ENCODE data around the gene GRXCR2.

DNA sequence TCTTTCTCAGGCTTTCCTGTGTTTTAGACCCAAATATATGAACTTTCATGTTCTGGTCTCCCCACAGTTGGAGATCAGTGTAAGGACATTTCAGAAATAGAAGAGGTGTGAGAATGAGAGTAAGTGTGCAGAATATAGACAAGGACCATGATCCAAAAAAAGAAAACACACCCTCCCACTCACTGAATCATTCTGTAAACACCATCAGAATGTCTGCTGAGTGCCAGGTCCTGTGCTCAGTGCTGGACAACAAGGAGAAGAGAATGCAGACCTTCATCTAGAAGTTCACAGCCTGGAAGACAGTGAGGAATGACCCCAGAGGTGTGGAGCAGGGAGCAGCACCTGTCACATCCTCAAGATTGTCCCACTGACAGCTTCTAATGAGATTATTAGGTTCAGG is 44.5 kb upstream of the GRXCR2 start:
- TF ChIP-seq REST (IDR thresholded peaks at IDR 0.05; ENCODE audit: borderline replicate concordance), result no peak
- no peak for TF ChIP-seq RAD21 (conservative IDR thresholded peaks at IDR 0.05)
- TF ChIP-seq, protein P1, sequence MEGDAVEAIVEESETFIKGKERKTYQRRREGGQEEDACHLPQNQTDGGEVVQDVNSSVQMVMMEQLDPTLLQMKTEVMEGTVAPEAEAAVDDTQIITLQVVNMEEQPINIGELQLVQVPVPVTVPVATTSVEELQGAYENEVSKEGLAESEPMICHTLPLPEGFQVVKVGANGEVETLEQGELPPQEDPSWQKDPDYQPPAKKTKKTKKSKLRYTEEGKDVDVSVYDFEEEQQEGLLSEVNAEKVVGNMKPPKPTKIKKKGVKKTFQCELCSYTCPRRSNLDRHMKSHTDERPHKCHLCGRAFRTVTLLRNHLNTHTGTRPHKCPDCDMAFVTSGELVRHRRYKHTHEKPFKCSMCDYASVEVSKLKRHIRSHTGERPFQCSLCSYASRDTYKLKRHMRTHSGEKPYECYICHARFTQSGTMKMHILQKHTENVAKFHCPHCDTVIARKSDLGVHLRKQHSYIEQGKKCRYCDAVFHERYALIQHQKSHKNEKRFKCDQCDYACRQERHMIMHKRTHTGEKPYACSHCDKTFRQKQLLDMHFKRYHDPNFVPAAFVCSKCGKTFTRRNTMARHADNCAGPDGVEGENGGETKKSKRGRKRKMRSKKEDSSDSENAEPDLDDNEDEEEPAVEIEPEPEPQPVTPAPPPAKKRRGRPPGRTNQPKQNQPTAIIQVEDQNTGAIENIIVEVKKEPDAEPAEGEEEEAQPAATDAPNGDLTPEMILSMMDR (IDR thresholded peaks at IDR 0.05; ENCODE audit: poor library complexity, severe bottlenecking), result no peak
- no peak for TF ChIP-seq SMC3 (conservative IDR thresholded peaks at IDR 0.05; ENCODE audit: poor library complexity)
- TF ChIP-seq EZH2 (IDR thresholded peaks at IDR 0.05; ENCODE audit: borderline replicate concordance, insufficient read depth, low read length, poor library complexity, severe bottlenecking), result no peak
- no peak for TF ChIP-seq TAF1 (IDR thresholded peaks at IDR 0.05; ENCODE audit: low read depth)
- TF ChIP-seq EP300 (conservative IDR thresholded peaks at IDR 0.05; ENCODE audit: poor library complexity, severe bottlenecking), result no peak

Data from neural cell (in vitro differentiated cells).